GM18861 (cell line): Measurements from ENCODE around the gene CMYA5.
"Not testable (repeated sequence)": the region's sequence is repeated elsewhere in the genome, so short reads cannot be mapped to it uniquely, and the experiment has no call there.

Experiments
- ATAC-seq: cut with Tn5 transposase; IDR thresholded peaks from one replicate; pipeline ENCODE4 v1.9.1; 2021; ENCODE audit not compliant: unreplicated experiment

Gene CMYA5

GRCh38 chr5:79702606-79703380, 13.2 kb downstream of the CMYA5 start:
- no peak for ATAC-seq

DNA sequence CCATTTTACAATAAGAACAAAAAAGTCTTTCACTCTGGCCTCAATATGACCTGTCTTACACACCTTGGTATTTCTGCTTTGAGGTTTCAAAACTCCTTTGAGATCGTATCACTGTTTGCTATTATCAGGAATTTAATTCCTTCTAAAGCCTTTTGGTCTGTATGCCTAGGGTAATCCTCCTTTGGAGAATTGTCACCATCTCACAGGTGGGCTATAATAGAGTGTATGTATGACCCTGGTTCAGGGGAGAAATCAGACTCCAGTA, 13.7 kb downstream of the CMYA5 start:
- ATAC-seq = no peak

GRCh38 chr5:79704553-79704952, 14.9 kb downstream of the CMYA5 start:
- no peak for ATAC-seq

DNA sequence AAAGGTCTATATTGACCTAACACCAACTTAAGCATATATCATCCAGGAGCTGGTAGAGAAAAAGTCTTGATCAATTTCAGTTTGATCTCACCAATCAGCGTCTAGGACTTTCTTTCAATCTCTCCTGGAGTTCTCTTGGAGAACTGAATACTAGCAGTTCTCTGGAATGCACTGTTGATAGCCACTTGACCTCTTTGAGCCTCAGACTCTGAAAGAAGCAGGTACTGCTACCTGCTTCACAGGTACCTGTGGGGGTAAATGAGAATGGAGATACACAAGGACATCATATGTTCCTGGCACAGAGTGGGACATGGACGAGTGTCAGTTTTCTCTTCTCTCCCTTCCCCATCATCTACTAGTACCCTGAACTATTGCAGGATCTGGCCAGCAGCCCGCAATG, 16.0 kb downstream of the CMYA5 start:
- ATAC-seq = no peak

GRCh38 chr5:79706317-79706716, 16.7 kb downstream of the CMYA5 start:
- not testable (repeated sequence) for ATAC-seq

DNA sequence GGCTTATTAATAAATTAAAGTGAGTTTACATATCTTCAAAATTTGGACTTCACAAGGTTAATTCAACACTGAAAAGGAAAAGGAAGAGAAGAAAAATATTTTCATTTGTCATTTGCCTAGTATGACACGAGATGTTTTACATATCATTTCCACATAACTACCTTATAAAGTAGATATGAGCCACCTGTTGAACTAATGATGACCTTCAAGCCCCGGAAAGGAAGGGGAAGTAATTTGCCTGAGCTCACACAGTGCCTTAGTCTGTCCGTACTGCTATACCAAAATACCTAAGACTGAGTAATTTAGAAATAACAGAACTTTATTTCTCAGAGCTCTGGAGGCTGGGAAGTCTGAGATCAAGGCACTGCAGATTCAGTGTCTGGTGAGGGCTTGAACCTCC, 17.9 kb downstream of the CMYA5 start:
- ATAC-seq = no peak

DNA sequence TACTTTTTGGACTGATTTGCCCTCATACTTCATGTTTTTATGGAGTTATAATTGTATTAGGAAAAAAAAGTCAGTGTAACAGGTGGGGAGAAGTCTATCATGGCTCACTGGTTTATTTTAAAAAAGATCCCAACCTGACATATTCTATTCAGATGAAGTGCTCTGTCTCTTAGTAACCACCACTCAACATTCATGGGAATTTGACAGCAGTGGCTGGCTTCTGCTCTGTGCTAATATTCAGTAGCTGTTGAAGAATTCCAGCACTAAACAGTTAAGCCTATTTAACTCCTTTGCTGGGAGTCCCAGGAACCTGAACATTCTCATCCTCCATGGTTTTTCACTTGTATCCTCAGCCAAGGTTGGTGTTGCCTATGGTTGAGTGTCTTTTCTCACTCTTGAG, 23.1 kb downstream of the CMYA5 start:
- ATAC-seq = no peak

DNA sequence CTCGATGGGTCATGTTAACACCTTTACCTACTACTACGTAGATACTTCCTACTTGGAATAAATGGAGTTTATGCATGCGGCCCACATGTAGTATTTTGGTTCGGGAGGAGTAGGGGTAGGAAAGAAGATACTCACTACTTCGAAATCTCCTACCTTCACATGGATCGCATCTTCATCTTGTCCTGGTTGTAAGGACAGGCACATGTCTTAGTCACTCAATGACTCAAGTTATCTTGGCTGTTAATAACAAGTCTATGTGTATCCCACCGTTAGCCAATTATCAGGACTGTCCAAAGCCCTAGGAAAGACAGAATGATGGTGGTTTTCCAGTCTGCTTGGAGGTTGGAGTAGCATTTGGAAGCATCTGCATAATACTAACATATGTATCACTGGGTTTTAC, 24.1 kb downstream of the CMYA5 start:
- ATAC-seq = no peak

- ATAC-seq = no peak
Measured at GRCh38 chr5:79716839-79717238, 27.2 kb downstream of the CMYA5 start.

DNA sequence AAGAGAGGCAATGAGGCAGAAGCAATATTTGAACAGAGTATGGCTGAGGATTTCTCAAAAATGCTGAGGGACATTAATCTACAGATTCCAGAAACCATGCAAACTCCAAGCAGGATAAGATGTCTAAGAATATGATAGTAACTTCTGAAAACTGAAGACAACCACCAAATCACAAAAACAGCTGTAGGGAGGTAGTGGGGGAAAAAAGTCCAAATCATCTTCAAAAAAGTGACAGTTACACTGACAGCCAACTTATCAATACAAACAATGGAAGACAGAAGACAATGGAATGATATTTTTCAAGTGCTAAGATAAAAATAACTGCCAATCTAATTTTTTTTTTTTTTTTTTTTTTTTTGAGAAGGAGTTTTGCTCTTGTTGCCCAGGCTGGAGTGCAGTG, 30.5 kb downstream of the CMYA5 start:
- ATAC-seq = no peak

GRCh38 chr5:79727451-79728355, 38.1 kb downstream of the CMYA5 start:
- no peak for ATAC-seq

- ATAC-seq = no peak
Measured at GRCh38 chr5:79728396-79728795, 38.8 kb downstream of the CMYA5 start.

DNA sequence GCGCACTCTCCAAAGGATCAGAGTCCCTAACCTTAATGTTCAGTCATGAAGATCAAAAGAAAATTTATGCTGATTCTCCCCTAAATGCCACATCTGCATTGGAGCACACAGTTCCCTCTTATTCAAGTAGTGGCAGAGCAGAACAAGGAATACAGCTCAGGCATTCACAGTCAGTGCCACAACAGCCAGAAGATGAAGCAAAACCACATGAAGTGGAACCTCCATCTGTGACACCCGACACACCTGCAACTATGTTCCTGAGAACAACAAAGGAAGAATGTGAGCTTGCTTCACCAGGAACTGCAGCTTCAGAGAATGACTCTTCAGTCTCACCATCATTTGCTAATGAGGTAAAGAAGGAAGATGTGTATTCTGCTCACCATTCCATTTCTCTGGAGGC, 40.0 kb downstream of the CMYA5 start:
- no peak for ATAC-seq

DNA sequence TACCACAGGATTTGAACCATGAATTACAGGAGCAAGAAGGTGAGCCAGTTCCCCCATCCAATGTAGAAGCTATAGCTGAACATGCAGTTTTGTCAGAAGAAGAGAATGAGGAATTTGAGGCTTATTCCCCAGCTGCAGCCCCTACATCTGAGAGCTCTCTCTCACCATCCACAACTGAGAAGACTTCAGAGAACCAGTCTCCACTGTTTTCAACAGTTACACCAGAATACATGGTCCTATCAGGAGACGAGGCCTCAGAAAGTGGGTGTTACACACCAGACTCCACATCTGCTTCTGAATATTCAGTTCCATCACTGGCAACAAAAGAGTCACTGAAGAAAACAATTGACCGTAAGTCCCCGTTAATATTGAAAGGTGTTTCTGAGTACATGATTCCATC, 40.9 kb downstream of the CMYA5 start:
- ATAC-seq = no peak

DNA sequence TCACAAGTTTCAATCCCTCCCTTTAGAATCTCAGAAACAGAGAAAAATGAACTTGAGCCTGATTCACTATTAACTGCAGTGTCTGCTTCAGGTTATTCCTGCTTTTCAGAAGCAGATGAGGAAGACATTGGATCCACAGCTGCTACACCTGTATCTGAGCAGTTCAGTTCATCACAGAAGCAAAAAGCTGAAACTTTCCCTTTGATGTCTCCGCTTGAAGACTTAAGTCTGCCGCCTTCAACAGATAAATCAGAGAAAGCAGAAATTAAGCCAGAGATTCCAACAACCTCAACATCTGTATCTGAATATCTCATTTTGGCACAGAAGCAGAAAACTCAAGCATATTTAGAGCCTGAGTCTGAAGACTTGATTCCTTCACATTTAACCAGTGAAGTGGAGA, 42.1 kb downstream of the CMYA5 start:
- no peak for ATAC-seq

DNA sequence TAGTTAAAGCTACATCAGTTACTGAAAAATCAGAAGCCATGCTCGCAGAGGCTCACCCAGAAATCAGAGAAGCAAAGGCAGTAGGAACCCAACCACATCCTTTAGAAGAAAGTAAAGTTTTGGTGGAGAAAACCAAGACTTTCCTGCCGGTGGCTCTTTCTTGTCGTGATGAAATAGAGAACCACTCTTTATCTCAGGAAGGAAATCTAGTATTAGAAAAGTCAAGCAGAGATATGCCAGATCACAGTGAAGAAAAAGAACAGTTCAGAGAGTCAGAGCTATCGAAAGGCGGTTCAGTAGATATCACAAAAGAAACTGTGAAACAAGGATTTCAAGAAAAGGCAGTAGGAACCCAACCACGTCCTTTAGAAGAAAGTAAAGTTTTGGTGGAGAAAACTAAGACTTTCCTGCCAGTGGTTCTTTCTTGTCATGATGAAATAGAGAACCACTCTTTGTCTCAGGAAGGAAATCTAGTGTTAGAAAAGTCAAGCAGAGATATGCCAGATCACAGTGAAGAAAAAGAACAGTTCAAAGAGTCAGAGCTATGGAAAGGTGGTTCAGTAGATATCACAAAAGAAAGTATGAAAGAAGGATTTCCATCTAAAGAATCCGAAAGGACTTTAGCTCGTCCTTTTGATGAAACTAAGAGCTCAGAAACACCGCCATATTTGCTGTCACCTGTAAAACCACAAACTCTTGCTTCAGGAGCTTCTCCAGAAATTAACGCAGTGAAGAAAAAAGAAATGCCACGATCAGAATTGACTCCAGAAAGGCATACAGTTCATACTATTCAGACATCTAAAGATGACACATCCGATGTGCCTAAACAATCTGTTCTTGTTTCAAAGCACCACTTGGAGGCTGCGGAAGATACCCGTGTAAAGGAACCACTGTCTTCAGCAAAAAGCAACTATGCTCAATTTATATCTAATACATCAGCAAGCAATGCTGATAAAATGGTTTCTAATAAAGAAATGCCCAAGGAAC, 47.2 kb downstream of the CMYA5 start:
- ATAC-seq = no peak

GRCh38 chr5:79738349-79738748, 48.7 kb downstream of the CMYA5 start:
- ATAC-seq = no peak

- ATAC-seq = no peak
Measured at GRCh38 chr5:79742549-79743136, 53.0 kb downstream of the CMYA5 start.

GRCh38 chr5:79743846-79744605, 54.4 kb downstream of the CMYA5 start:
- no peak for ATAC-seq

DNA sequence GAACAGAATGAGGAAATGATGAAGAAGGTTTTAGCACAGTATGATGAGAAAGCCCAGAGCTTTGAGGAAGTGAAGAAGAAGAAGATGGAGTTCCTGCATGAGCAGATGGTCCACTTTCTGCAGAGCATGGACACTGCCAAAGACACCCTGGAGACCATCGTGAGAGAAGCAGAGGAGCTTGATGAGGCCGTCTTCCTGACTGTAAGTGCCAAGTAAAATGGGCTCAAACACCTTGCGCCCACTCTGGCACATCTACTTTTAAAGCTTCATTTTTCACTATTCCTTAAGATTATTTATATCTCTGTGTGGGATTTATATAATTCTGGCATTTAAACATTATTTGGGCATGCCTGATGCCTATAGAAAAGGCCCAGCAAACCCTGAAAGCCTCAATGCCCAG, 55.6 kb downstream of the CMYA5 start:
- ATAC-seq = no peak
